GM12874 (cell line): ENCODE results near the gene SUPT5H.

ENCODE experiments used
- CTCF ChIP-seq: IDR thresholded peaks from 2 replicates; pipeline ENCODE4 v1.5.1; 2011; ENCODE audit warnings: low read depth, mild to moderate bottlenecking, control low read depth, low read length, moderate library complexity; ENCODE audit not compliant: insufficient read depth

SUPT5H gene

GRCh38 chr19:39401549-39402345 is 43.6 kb upstream of the SUPT5H start:
- no peak for TF ChIP-seq CTCF

DNA sequence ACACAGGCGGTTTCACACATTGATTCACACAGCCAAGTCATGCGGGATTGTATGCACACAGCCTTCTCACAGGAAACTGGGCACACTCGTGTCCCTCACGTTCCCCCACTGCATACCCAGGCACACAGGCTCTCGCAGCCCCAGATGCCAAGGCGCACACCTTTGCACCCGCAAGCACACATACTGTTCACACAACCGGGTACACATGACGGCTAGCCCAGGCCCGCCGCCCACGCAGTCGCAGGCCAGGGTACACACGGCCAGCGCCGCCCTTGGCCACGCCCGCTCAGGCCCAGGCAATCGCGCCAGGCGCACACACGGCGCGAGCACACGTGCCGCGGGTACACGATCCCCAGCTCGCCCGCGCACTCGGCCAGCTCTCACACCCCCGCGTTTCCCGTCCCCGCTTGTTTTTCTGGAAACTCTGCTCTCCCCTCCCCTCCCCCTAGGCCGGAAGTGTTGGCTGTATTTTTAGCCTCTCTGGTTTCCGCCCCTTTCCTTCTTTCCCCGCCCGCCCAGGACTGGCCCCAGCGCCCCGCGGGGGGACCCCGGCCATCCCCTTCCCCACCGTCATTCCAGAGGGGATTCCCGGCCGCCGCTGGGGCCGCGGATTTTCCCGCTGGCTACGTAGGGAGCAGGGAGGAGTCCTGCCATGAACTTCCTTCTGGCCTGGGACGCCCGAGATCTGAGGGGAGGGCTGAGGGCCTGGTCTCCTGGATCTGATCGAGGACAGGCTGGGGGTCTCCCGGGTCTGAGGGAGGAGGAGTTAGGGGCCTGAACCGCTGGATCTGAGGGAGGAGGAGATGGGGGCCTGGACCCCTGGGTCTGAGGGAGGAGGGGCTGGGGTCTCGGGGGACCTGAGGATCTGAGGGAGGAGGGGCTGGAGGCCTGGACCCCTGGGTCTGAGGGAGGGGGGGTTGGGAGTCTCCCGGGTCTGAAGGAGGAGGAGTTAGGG is 42.8 kb upstream of the SUPT5H start:
- no peak for TF ChIP-seq CTCF

GRCh38 chr19:39403331-39404312 is 41.8 kb upstream of the SUPT5H start:
- no peak for TF ChIP-seq CTCF

DNA sequence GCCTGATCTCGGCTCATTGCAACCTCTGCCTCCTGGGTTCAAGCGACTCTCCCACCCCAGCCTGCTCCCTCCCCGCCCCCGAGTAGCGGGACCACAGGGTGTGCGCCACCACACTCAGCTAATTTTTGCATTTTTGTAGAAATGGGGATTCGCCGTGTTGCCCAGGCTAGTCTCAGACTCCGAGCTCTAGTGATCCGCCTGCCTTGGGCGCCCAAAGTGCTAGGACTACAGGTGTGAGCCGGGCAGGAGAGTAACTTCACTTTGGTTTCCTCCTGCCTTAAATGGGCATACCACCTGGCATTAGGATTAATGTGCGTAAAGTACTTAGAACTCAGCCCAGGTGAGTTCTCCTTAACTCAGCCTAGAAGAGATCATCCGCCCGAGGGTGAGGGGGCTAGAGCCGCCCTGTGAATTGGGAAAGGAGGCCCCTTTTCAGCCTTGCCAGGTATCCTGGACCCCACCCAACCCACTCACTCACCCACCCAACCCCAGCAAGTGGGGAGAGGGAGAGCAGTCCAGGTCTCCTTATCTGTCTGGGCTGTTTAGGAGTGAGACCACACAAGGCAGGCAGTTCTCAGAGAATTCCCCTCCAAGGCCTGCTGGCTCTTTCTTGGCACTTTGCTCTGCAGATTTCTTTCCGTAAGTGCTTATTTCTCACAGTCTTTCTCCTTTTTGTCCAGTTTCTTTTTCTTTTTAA is 40.0 kb upstream of the SUPT5H start:
- no peak for TF ChIP-seq CTCF

- TF ChIP-seq CTCF, result no peak
These were observed 39.3 kb upstream of the SUPT5H start for GRCh38 chr19:39405958-39406655.

- no peak for TF ChIP-seq CTCF
These were observed 38.5 kb upstream of the SUPT5H start, which contains the start of gene ZFP36 for GRCh38 chr19:39406656-39407409. ZFP36 (plus strand) TSS chr19:39406847; CDS start chr19:39406905, 58 bp downstream.
